SW 1271 (cell line): ENCODE results near the gene CEP85L.

ENCODE experiments used
- DNase-seq, 2 experiments: peaks; one replicate each; lab custom pipeline; 2025; lab: John Stamatoyannopoulos, UW

CEP85L gene

DNA sequence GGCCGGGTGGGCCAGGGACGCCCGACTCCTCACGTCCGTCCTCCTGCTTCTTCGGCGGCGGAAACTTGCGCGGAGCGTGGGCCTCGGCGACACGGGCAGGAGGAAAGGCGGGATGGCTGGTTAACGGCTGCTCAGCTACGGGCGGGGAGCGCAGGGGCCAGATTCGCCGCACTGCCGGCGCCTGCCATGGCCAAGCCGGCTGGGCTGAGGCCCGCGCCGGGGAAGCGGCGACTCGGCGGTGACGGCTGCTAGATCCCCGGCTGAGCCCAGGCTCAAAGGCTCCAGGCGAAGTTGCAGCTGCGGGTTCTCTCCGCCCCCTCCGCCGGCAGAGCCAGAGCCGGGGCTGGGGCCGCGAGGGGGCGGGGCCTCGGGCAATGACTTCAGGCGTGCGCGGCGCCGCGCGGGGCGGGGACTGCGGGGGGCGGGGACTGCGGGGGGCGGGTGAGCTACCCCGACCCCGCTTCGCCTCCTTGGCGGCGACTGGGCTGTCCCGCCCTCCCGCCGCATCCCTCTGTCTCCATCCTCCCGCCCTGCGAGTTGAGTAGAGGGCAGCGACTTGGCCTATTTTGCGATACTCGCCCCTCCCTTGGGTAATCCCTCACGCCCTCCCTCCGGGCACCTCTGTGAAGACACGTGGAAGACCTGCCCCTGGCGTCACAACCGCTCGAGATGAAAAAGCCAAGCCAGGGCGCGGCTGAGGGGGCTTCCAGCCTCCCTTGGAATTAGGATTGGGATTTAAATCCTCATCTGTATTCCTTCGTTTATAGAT lies at the start of gene CEP85L:
CEP85L (minus strand) TSS at position 310 of the 769 bp plus-strand sequence. CDS start 322 bp downstream, outside the sequence.
- DNase-seq, result peak; percentile 59 to 79

DNA sequence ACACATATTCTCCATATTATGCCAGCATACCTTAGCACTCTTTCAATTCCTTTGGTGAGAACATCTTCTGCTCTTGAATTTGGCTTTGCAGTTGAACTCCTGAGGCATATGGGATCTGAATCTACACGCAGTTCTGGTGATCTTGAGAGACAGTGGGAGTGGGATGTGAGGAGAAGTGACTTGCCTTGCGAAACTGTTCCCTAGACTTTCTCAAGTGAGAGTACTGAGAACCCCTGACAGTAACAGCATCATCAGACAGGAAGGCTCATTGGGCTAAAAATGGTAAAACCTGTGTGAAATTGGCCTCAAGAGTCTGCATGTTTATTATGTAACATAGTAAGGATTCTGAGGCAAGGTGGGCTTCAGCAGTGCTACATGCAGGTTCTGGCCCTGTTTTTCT lies 49.1 kb upstream of the CEP85L start:
- no peak for DNase-seq

DNA sequence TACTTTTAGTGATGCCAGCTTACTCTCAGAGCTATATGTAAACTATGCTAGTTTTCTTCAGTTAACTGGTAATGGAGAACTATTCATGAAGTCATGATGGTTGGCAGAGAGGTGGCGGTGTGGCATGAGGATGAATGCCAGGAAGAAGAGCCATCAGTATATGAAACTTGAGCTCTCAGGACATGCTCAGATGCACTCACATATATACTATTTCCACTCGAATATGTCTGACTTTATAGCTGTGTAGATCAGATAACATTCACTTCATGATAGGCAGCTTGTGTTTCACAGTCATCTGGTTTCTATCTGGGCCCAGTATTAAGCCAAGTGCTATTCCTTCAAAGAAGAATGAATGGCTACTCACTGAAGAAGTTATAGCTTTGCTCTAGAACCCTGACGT lies 46.2 kb upstream of the CEP85L start:
- no peak for DNase-seq

DNA sequence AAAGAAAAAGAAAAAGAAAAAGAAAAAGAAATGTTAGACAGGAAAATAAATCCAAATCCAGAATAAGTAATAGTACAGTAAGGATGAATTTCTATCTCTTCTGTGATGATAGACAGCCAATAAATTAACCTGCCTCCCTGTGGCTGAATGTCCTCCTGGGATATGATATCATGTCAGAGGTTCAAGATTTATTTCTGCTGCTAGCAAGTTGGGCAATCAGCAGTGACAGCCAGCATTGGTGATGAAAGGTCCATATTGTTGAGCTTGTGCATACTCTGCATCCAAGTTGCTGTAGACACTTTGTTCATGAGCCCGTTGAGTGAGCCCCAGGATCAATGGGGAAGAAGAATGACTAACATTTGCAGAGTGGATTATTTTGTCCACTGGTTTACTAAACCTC lies 44.9 kb upstream of the CEP85L start:
- no peak for DNase-seq

DNA sequence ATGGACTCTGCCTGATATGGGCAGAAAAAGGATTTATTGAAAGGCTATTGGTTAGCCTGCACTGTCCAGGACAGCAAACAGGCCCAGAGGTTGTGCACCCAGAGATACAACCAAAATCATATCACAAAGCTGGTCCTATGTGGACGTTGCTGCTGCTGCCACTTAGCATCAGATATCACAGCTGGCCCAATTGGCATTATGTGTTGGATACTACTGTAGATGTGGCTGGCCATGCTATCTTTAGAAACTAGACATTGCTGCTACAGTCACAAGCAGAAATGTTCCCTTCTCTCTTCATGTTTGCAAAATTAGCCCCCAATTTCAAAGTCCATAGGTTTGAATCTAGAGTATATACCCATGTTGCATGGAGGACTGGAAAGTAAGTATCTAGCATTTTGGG lies 42.2 kb upstream of the CEP85L start:
- no peak for DNase-seq

DNA sequence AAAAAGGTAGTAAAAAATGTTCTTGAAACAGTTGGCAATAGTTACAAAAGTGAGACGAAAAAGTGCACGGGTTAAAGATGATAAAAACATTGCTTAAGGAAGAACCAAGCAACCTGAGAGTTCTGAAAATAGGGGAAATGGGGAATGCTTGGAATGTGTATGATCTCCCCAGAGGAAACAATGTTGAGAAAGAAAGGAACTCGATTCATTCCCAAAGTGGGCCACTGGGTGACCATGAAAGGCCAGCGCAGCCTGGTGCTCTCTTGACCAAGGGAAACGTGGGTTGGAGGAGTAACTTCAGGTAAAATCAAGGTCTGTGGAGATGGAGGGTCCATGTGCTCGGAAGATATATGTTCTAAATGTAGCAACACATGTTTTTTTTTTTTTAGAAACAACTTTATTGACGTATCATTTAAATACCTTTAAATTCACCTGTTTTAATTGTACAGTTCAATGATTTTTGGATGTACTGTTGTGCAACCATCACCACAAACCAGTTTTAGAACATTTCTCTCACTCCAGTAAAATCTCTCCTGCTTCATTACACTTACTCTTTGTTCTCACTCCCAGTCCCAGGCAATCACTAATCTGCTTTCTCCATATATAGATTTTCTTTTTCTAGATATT lies 34.5 kb upstream of the CEP85L start:
- DNase-seq, result no peak

DNA sequence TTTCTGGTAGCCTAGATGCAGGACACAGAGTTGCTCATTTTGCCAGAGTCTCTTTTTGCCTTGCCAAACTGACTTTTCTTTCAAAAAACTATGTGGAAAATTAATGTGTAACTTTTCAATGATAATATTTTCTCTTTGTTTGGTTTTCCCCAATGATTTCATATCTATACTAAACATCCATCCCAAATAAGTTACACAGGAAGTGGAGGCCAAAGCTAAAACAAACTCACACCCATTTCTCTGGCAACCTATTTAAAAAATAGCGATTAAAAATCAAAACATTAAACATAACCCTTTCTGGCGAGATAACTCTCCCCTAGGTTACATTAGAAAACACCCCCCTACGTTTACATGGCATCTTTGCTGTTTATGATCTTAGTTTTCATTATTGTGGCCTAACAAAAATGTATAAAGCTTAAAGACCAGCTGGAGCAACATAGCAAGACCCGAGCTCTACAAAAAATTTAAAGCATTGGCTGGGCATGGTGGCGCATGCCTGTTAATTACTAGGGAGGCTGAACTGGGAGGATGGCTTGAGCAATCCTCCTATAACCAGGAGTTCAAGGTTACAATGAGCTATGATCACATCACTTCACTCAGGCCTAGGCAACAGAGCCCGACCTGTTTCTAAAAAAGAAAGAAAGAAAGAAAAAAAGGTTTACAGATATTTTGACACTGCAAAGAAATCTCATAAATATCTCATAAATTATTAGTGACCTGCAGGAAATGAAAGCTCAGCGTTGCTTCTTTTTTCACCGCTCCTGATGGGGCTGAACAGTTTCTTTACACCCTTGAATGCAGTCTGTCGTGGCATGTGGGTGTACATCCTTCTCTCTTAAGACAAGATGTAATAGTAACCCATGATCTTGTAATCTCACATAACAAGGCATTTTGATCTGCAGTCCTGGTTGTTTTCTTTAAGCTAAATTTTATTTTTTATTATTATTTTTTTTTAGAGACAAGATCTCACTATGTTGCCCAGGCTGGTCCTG lies 32.8 kb upstream of the CEP85L start:
- no peak for DNase-seq

DNA sequence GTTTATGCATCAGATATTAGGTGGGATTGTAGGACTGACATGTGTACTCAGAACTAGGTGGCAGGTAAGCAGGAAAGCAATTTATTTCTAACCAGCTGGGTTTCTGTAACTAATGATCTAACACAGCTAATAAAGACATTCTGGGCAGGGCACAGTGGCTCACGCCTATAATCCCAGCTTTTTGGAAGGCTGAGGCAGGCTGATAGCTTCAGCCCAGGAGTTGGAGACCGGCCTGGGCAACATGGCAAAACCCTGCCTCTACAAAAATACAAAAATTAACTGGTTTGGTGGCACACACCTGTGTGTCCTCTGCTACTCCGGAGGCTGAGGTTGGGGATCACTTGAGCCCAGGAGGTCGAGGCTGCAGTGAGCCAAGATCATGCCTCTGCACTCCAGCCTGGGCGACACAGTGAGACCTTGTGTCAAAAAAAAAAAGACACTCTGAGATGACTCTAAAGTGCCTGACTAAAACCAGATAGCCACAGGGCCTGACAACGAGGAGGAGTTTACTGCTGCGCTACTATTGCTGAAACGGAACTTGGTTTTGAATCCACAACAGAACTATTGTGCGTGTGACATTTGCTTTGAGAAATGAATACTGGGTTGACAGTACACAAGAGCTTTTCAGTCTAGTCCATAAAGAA lies 29.2 kb upstream of the CEP85L start:
- no peak for DNase-seq

DNA sequence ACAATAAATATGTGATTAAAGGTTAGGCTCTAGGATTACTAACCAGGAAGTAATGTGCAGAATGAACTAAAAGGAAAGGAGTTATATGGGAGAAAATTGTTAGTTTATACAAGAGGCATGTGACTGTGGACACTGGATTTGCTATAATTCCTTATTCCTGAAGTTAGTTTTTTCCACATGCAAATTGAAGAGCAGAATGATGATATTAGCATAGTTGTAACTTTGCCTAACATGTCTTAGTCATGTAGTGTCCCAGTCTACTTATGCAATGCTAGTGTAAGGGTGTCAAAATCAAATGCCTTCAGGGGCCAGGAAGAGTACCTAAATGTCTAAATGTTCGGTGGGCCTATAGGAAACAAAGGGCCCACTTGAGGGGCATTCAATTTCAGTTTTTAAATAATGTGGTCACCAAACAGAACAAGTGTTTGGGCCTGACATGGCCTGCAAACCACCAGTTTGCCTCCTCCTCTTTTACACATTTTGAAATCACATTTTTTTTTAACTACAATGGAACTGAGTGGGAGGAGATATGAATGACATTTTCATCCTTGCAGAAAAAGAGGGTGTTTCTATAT lies 28.0 kb upstream of the CEP85L start:
- DNase-seq, result no peak

DNA sequence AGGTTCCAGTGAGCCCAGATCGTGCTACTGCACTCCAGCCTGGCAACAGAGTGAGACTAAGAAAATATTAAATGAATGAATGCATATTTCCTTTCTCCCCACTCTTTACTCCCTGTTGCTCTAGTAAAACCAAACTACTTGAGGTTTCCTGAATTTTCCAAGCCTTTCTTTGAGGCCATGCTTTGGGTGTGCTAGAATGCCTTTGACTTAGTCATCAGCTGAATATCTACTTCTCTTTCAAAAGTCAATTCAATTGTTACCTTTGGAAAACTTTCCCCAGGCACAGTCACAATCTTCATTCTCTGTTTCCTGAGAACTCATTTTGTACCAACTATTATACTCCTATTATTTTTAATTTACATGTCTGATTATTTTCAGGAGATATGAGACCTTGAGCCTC lies 27.5 kb upstream of the CEP85L start:
- DNase-seq, result no peak

DNA sequence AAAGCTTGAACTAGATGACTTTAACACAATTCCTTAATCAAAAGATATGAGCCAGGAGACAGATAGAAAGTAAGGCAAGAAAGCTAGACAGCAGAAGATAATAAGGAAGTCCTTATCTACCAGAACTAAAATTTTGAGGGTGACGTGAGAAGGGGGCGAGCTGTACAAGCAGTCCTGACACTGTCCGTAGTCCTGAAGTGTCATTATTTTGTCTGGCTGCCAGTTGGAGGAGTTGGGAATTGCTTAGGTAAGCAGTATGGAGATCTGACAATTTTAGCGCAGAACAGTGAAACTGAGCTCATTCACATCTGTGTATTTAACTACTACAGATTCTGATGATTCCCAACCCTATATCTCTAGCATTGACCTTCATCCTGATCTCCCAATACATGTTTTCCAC lies 25.8 kb upstream of the CEP85L start:
- DNase-seq, result no peak

DNA sequence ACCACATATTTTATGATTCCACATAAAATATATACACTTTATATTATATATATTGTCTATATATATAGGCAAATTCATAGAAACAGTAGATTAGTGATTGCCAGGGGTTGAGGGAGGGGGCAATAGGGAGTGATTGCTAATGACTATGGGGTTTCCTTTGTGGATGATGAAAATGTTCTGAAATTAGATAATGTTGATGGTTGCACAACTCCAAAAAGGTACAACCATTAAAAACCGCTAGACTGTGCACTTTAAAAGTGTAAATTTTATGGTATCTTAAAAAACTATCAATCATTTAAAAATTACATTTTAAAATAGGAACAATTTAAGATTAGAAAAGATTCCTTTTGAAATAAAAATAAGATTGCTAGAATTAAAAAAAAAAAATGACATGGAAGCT lies 23.8 kb upstream of the CEP85L start:
- no peak for DNase-seq

DNA sequence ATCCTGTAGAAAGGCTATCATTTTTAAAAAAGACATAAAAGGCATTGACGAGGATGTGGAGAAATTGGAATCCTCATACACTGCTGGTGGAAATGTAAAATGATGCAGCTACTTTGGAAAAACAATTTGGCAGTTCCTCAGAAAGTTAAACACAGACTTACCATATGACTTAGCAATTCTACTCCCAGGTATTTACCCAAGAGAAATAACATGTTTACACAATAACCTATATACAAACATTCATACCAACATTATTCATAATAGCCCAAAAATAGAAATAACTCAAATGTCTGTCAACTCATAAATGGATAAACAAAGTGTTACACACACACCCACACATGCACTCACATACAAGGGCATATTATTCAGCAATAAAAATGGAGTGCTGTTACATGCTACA lies 23.4 kb upstream of the CEP85L start:
- DNase-seq, result no peak

DNA sequence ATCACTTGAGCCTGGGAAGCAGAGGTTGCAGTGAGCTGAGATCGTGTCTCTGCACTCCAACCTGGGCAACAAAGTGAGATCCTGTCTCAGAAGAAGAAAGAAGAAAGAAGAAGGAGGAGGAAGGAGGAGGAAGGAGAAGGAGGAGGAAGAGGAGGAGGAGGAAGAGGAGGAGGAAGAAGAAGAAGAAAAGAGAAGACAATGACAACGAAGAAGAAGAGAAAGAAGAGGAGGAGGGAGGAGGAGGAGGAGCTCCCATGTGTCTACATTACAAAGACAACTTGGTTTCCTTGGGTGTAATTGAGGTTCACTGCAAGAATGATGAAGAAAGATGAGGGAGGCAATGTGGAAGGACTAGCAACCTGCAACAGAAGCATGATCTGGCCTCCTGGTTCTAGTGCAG lies 21.3 kb upstream of the CEP85L start:
- DNase-seq, result no peak

DNA sequence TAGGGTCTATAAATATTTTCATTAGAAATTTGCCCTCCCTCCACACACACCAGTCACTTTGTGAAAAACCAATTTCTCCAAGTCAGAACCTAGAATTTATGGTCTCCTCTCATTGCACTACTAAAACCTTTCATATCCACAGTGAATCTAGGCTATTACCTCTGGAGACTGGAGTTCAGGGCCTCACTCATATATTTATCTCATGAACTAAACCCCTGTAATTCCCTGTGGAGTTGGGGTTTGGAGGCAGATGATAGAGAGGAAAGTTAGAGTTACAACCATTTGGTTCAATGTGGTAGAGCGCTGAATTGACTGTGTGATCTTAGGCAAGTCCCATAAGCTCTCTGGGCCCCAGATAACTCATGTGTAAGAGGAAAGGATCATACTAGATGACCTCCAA lies 18.2 kb upstream of the CEP85L start:
- no peak for DNase-seq

DNA sequence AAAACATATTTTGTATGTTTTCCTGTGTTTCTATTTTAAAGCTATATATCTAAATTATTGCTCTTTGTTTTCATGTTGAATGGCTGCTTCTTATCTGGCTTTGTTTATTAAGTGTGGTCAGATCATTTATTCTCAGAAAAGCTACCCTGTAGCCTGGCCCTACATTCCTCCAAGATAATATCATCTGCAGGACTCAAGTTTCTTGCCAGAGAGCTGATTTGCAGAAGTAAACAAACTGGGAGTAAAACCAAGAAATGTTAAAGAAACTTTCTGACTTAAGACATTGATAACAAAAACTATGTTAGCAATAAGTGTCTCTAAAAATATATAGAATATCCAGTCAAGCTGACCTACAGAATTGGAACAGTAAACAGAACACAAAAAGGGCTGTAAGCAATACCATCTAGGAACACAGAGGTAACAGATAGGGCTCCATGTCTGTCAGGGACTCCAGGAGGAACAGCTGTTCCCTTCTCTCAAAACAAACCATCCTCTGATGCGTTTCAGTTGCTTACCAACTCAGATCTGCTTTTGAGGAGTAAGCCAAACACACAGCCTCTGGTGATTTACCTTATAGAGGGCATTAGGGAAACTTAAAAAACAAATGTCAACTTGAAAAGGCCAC lies 17.5 kb upstream of the CEP85L start:
- DNase-seq, result no peak

DNA sequence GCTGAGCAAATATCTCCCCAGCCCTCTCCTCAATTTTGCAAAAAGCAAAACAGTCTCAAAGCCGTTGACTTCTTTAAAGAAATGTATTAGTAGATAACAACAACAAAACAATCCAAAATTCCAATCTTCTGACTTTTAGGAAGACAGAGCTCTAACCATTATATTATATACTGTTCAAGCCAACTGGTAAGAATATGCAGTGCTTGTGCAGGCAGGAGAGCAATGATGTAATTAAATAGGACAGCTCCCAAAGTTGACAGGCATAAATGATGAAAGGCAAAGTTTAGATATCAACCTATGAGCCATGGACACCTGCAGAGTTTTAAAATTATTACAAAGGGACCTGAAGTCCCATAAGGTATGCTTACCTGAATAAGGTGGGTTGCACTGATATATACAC lies 16.6 kb upstream of the CEP85L start:
- DNase-seq, result no peak

DNA sequence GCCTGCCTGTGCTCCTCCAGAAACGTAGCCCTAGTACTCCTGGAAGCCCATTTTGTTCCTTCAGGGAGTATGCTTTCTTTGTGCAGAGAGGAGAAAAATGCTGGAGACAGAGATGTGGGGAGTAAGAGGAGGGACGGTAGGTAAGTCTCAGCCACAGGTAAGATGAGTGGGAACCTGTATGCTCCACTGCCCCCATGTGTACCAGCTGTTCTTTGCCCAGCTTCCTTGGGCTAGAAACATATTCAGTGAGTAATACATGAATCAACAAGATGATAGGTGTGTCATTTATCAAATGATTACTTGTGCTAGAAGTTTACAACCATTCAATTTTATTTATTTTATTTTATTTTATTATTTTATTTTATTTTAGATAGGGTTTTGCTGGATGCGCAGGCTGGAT lies 13.6 kb upstream of the CEP85L start:
- DNase-seq, result no peak

DNA sequence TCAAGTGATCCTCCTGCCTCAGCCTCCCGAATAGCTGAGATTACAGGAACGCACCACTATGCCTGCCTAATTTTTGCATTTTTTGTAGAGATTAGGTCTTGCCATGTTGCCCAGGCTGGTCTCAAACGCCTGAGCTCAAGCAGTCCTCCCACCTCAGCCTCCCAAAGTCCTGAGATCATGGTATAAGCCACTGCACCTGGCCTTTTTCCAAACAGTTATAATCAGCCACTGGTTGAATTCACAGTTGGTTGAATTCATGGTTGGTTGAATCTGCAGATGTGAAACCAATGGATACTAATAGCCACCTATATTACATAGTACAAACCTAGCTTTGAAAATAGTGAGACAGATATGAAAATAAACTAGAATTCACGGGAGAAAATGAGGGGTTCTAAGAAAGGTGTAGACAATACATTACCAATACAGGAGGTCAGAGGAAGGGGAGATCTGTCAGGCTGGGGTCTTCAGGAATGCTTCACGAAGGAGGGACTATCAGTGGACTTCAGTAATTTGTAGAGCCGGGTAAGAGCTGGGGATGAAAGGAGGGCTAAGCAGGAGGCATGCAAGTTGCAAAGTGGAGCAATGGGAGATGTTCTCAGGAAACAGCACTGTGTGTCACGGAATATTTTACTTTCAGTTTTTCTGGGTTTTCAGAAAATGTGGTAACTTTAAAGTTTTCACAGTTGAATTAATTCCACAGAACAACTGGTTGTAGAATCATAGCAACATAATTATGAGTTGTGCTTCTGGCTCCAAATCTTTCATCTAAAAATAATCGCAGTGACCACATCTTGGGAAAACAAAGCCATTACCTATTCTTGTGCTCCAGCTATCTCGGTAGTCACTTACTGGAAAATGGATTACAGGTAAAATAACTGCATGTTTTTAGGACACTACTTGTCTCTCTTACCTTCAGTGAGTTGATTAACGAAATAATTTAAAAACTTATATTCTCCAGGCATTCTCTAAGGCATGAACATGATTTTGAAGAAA lies 12.9 kb upstream of the CEP85L start:
- no peak for DNase-seq

DNA sequence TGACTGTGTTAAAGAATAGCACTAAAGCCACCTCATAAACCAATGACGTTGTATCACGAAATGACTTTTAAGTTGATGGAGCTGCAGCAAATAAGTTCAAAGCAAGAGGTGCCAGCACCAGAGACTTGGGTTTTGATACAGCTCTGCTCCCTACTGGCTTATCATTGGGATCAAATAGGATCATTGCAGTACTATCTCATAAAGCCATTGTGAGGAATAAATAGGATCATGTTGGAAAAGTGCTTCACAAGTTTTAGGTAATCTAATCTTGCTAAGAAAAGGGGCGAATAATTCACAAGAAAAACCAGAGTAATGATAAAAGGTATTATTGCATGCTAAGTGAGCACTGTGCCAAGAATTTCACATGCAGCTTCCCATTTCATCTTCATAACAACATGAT lies 10.4 kb upstream of the CEP85L start:
- no peak for DNase-seq
